ENCODE data around the gene JAML.

Gene JAML

DNA sequence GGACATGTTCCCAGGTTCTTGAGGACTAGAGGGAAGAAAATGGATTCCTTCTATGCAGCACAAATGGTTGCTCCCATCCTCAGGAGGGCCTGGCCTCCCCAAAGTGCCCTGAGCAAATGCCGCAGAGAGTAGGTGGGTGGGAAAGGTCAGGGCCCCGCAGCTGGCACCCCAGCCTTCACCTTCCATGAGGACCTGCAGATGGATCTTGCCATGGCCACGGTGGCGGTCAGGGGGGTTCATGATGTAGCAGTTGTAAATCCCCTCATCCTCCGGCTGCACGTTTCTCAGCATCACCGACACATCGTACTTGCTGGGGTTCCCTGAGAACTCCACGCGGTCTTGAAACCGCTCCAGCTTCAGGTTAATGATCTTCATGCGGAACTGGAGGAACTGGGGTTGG is 56.9 kb downstream of the JAML start:
- no peak for DNase-seq (ENCODE audit: low spot score)

GRCh38 chr11:118167253-118167652 is 57.6 kb downstream of the JAML start:
- DNase-seq (ENCODE audit: low spot score): no peak

- DNase-seq (ENCODE audit: low spot score): no peak
Observed at GRCh38 chr11:118166641-118167040, 58.2 kb downstream of the JAML start.

GRCh38 chr11:118164885-118165284 is 59.9 kb downstream of the JAML start:
- no peak for DNase-seq (ENCODE audit: low spot score)

GRCh38 chr11:118163494-118163893 is 61.3 kb downstream of the JAML start:
- DNase-seq (ENCODE audit: low spot score): no peak

- no peak for DNase-seq (ENCODE audit: low spot score)
Observed at GRCh38 chr11:118162846-118163245, 62.0 kb downstream of the JAML start.

DNA sequence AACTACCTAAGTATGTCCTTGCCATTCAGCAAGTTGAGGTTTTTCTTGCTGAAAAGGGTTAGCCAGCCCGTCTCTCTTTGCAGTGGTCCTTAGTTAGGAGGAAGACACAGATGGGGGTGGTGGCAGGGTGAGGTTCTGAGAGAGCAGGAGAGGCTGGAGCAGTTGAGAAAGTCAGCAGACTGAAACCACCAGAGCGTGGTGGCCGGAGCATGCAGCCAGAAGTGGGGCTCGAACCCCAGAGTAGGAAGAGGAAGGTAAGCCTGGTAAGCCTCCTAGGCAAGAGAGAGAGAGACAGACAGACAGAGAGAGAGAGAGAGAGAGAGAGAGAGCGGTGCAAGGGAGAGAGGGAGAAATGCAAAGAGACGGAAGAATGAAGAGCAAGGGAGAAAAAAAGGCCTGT is 63.0 kb downstream of the JAML start:
- no peak for DNase-seq (ENCODE audit: low spot score)

DNA sequence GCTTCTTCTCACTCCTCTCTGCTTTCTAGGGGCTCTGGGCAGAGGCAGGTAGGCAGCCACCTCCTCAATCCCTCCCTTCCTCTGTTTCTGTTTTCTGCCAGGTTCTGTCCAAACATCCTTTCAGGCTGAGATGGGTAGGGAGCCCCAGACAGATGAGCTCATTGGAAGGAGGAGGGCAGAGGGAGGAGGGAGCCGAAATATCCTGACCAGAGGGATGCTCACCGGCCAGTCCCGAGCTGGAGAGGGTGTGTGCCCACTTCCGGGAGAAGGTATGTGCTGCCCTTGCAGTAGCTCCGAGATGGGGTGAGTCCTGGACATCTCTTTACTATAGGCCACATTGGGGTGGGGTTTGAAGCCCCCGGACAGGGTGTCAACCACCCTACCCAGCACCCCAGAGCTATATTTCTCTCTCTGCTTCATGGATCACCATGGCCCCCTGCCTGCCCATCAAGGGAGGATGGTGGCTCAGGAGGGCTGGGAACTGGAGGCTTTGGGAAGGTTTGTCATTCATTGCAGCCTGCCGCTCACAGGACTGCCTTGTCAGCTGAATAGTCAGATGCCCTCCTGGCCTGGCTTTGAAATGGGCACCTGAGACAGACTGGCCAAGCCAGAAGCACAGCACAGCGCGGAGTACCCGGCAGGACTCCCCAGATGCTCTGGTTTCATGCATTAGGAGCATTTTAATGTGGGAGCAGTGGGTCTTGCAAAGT is 67.5 kb downstream of the JAML start:
- DNase-seq (ENCODE audit: low spot score): no peak

- no peak for DNase-seq (ENCODE audit: low spot score)
Observed at GRCh38 chr11:118156531-118157185, 68.2 kb downstream of the JAML start.

DNA sequence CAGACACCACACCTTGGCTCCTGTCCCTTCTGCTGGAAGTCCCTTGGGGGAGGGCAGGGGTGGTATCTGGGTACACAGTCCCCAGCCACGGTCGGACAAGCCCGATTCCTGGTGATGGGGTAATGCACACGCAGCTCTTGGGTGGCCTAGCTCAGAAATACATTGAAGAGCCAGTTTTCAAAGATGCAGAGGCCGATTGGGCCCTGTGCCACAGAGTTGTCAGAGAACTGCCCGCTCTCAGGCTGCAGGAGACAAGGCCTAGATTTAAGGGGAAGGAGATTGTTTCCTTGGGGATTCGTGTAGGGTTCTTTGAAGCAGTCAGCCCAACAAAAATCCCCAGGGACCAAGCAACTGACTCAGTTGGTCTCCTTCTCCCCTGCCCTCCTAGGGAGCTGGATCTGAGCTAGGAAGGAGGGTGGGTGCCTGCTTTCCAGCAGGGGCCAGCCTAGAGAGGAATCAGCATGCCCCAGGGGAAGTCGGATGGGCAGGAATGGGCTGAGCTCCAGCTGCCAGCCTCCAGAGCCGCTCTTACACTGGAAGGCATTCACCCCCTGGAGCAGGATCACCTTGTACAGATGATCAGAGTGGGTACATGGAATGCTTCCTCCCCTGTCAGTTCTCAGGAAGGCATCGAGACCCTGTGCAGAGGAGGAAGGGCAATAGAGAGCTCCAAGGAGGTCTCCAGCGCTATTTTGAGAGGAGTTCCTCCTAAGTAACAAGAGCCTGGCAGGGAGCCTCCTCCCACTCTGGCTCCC is 68.9 kb downstream of the JAML start:
- DNase-seq (ENCODE audit: low spot score): no peak

- DNase-seq (ENCODE audit: low spot score): no peak
Observed at GRCh38 chr11:118154641-118155040, 70.2 kb downstream of the JAML start.

- no peak for DNase-seq (ENCODE audit: low spot score)
Observed at GRCh38 chr11:118153976-118154375, 70.8 kb downstream of the JAML start.

GRCh38 chr11:118153516-118153915 is 71.3 kb downstream of the JAML start:
- DNase-seq (ENCODE audit: low spot score): no peak

DNA sequence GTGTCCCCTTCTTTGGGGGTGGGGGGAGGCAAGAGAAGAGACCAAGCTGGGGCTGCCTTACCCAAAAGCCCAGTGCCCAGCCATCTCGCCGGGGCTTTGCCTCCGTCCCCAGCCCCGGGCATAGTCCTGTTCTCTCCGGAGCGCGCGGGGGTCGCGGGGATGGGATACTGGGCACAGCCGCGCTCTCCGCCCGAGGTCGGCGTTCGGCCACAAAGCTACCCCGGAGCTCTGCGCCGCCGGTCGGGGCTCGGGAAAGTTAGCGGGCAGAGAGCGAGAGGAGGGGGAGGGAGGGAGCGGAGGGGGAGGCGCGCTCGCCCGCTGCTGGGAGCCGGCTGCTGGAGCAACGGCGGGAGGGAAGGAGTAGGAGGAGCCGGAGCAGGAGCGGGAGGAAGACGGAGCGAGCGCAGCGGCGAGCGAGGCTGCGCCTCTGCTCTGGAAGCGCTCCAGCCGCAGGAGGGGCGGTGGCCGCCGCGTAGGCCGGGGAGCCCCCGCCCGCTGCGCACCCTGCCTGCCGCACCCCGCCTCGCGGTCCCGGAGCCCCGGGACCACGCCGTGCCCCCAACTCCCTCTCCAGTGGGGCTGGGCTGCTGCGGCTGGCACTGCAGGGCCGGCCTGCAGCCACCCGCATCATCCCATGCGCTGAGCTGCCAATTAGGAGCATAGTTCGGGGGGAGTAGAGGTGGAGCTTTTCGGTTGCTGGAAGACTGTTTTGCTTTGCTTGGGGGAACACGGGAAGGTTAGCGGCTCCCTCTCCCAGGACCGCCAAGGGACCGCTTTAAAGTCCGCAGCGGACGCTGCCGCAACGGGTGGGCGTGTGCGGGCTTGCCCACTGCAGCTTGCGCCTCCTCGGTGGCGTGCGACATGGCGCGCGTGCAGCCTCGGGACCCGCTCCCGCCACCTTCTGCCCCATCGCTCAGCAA is 72.0 kb downstream of the JAML start, which contains the start of gene SCN4B:
SCN4B (minus strand) TSS at position 272 of the 920 bp plus-strand sequence; CDS start at position 122, 150 bp downstream.
- DNase-seq (ENCODE audit: low spot score): peak; percentile 66

- no peak for DNase-seq (ENCODE audit: low spot score)
Observed at GRCh38 chr11:118152020-118152551, 72.7 kb downstream of the JAML start.

DNA sequence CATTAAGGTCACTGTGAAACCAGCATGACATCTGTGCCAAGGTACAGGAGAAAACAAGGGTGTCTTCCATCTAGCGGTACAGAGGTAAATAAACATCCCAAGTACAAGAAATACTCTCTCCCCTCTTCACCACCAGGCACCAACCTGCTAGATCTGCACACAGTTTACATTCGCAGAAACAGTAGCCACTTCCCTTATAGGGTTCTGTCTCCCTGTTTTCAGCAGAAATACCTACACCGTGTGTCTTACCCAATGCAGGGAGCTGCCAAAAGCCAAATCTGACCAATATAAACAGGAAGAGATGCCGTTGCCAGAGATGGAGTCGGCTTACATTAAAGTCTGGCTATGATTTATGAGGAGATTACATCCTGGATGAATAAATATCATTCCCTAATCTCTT is 73.4 kb downstream of the JAML start:
- DNase-seq (ENCODE audit: low spot score): no peak

GRCh38 chr11:118149493-118149892 is 75.3 kb downstream of the JAML start:
- no peak for DNase-seq (ENCODE audit: low spot score)

GRCh38 chr11:118148856-118149255 is 76.0 kb downstream of the JAML start:
- DNase-seq (ENCODE audit: low spot score): no peak

DNA sequence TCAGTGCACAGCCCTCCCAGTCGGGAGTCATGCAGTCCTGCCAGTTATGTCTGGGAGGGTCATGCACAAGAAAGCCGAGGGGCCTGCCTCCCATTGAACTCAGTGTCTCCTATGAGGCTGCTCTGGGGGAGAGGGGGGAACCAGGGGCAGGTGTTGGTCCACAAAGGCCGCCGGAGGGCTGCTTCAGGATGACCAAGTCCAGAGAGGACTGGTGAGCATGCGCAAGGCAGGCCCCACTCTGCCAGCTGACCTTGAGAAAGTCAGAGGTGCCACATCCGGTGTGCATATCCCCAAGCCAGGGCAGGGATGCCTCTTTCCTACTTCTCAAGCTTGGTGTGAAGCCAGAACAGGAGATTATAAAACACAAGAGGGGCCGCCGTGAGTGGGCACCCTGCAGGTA is 76.6 kb downstream of the JAML start:
- no peak for DNase-seq (ENCODE audit: low spot score)

DNA sequence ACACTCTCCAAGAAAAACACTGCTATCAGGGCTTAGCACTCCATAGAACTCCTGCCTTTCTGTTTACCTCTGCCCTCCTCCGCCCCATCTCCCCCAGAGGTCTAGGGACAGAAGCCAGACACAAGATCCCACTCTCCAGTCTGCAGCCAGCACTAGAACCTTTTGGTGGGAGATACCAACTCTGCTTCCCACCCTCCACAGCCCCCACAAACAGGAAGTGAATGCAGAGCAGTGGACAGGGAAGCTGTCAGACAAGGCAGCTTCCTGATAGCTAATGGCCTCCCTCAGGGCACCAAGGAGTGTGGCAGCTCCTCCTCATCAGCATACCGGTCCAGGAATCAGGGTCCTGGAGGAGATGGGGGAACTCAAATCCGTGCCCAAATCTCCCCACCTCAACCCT is 77.3 kb downstream of the JAML start:
- DNase-seq (ENCODE audit: low spot score): no peak

- no peak for DNase-seq (ENCODE audit: low spot score)
Observed at GRCh38 chr11:118146554-118146953, 78.3 kb downstream of the JAML start.

Data from hepatic stellate cell (primary cell).